ENCODE results near the gene INO80C. TPM values are rescaled to one million over a fixed set of nuclear protein-coding genes. Genes with fewer than 3 reads are reported as not detected.

The INO80C gene, protein sequence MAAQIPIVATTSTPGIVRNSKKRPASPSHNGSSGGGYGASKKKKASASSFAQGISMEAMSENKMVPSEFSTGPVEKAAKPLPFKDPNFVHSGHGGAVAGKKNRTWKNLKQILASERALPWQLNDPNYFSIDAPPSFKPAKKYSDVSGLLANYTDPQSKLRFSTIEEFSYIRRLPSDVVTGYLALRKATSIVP
- total RNA-seq (2021) (42.3 to 49.4 TPM (median 45.6 TPM) in 3 replicates), Bru-seq, nascent RNA (percentile 67 among the genes with signal in this experiment)
- long read RNA-seq, experiment 1, transcript INO80C-211 (5 exons, 408 nt) = minor isoform, 10 of 53 reads
- long read RNA-seq, experiment 1, transcript INO80C-202 (5 exons, 974 nt) = major isoform, 24 of 53 reads
- long read RNA-seq, experiment 1, partial matches to known transcripts = 0 of 53 reads
- long read RNA-seq, experiment 1, other reads (novel, unspliced or antisense) = 14 of 53 reads
- long read RNA-seq, experiment 2, transcript INO80C-202 (5 exons, 974 nt) = major isoform, 30 of 53 reads
- long read RNA-seq, experiment 2, partial matches to known transcripts = 4 of 53 reads
- long read RNA-seq, experiment 2, other reads (novel, unspliced or antisense) = 12 of 53 reads
- long read RNA-seq, experiment 3, transcript INO80C-202 (5 exons, 974 nt) = major isoform, 26 of 38 reads
- long read RNA-seq, experiment 3, partial matches to known transcripts = 0 of 38 reads
- long read RNA-seq, experiment 3, other reads (novel, unspliced or antisense) = 8 of 38 reads

DNA sequence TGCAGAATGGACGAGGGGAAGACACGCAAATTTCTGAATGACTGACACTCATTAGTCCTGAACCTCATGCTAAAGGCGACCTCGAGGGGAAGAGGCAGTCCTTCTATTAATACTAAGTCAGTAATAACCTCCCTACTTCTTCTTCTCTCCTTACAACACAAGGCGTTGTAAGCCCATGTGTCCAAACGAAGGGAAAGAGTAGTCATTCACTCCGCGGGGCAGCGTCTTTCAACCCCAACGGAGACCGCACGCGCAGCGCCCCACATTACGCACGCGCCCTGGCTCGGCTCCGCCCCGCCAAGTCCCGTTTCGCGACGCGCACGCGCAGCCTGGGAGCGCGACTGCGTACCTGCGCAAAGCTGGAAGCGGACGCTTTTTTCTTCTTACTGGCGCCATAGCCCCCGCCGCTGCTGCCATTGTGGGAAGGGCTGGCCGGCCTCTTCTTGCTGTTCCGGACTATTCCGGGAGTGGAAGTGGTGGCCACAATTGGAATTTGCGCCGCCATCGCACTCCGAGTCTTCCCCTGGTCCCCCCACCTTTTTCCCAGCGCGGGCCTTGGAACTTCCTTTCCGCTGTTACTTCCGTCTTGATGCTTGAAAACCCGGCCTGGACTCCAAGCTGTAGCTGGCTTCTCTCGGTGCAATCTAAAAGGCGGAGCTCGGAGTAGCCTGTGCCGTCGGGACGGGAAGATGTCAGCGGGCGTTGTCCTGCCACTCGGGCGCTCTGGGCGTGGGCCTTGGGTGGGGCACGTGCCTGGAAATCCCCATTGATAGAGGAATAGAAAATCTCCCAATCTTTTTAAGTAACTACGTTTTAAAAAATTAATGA is at the start of gene INO80C:
TSS of gene INO80C (minus strand) at position 591 of the 828 bp plus-strand sequence. CDS start at position 505, 86 bp downstream.
- Mint-ChIP-seq H3K27me3 (ENCODE audit: low read depth) (no peaks in the 10 kb centered on the region), H3K27ac (peak within 1 kb of the TSS; percentile 98), H3K36me3 (no peaks in the 10 kb centered on the region; the same call in 1 of the 2 replicates), H3K4me3 (peak within 1 kb of the TSS; percentile 93), H3K4me1 (peaks cover 64% of the 10 kb centered on the region), H3K9me3 (no peaks in the 10 kb centered on the region)
- POLR2A ChIA-PET = interaction anchor here (0.7 to 1.2 kb wide), 4 partner anchors 9 to 27 kb away, joined by 3 to 4 read pairs (median 3); no protein-coding TSS in a partner anchor
- ATAC-seq = peak; percentile 91
- CTCF ChIA-PET = interaction anchor here (0.8 to 1.4 kb wide), 2 partner anchors 15 to 111 kb away, joined by 3 to 5 read pairs; no protein-coding TSS in a partner anchor
- DNase-seq (ENCODE audit: low spot score) = peak; percentile 88
- TF ChIP-seq, protein P1, sequence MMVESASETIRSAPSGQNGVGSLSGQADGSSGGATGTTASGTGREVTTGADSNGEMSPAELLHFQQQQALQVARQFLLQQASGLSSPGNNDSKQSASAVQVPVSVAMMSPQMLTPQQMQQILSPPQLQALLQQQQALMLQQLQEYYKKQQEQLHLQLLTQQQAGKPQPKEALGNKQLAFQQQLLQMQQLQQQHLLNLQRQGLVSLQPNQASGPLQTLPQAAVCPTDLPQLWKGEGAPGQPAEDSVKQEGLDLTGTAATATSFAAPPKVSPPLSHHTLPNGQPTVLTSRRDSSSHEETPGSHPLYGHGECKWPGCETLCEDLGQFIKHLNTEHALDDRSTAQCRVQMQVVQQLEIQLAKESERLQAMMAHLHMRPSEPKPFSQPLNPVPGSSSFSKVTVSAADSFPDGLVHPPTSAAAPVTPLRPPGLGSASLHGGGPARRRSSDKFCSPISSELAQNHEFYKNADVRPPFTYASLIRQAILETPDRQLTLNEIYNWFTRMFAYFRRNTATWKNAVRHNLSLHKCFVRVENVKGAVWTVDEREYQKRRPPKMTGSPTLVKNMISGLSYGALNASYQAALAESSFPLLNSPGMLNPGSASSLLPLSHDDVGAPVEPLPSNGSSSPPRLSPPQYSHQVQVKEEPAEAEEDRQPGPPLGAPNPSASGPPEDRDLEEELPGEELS (CRISPR knock-in tag; IDR thresholded peaks at IDR 0.05) = no peak
- TF ChIP-seq TEAD1 (CRISPR knock-in tag; IDR thresholded peaks at IDR 0.05) = peak; percentile 80
- TF ChIP-seq, protein P2, sequence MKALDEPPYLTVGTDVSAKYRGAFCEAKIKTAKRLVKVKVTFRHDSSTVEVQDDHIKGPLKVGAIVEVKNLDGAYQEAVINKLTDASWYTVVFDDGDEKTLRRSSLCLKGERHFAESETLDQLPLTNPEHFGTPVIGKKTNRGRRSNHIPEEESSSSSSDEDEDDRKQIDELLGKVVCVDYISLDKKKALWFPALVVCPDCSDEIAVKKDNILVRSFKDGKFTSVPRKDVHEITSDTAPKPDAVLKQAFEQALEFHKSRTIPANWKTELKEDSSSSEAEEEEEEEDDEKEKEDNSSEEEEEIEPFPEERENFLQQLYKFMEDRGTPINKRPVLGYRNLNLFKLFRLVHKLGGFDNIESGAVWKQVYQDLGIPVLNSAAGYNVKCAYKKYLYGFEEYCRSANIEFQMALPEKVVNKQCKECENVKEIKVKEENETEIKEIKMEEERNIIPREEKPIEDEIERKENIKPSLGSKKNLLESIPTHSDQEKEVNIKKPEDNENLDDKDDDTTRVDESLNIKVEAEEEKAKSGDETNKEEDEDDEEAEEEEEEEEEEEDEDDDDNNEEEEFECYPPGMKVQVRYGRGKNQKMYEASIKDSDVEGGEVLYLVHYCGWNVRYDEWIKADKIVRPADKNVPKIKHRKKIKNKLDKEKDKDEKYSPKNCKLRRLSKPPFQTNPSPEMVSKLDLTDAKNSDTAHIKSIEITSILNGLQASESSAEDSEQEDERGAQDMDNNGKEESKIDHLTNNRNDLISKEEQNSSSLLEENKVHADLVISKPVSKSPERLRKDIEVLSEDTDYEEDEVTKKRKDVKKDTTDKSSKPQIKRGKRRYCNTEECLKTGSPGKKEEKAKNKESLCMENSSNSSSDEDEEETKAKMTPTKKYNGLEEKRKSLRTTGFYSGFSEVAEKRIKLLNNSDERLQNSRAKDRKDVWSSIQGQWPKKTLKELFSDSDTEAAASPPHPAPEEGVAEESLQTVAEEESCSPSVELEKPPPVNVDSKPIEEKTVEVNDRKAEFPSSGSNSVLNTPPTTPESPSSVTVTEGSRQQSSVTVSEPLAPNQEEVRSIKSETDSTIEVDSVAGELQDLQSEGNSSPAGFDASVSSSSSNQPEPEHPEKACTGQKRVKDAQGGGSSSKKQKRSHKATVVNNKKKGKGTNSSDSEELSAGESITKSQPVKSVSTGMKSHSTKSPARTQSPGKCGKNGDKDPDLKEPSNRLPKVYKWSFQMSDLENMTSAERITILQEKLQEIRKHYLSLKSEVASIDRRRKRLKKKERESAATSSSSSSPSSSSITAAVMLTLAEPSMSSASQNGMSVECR (CRISPR knock-in tag; IDR thresholded peaks at IDR 0.05; ENCODE audit: borderline replicate concordance) = peak; percentile 80
- peak; percentile 57; the same call in 1 of the 2 replicates for TF ChIP-seq FOXK1 (CRISPR knock-in tag; IDR thresholded peaks at IDR 0.05)
- peak; percentile 82 for TF ChIP-seq SMAD3 (CRISPR knock-in tag; IDR thresholded peaks at IDR 0.05; ENCODE audit: borderline replicate concordance)
- TF ChIP-seq, protein P3, sequence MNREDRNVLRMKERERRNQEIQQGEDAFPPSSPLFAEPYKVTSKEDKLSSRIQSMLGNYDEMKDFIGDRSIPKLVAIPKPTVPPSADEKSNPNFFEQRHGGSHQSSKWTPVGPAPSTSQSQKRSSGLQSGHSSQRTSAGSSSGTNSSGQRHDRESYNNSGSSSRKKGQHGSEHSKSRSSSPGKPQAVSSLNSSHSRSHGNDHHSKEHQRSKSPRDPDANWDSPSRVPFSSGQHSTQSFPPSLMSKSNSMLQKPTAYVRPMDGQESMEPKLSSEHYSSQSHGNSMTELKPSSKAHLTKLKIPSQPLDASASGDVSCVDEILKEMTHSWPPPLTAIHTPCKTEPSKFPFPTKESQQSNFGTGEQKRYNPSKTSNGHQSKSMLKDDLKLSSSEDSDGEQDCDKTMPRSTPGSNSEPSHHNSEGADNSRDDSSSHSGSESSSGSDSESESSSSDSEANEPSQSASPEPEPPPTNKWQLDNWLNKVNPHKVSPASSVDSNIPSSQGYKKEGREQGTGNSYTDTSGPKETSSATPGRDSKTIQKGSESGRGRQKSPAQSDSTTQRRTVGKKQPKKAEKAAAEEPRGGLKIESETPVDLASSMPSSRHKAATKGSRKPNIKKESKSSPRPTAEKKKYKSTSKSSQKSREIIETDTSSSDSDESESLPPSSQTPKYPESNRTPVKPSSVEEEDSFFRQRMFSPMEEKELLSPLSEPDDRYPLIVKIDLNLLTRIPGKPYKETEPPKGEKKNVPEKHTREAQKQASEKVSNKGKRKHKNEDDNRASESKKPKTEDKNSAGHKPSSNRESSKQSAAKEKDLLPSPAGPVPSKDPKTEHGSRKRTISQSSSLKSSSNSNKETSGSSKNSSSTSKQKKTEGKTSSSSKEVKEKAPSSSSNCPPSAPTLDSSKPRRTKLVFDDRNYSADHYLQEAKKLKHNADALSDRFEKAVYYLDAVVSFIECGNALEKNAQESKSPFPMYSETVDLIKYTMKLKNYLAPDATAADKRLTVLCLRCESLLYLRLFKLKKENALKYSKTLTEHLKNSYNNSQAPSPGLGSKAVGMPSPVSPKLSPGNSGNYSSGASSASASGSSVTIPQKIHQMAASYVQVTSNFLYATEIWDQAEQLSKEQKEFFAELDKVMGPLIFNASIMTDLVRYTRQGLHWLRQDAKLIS (CRISPR knock-in tag; IDR thresholded peaks at IDR 0.05; ENCODE audit: borderline replicate concordance) = peak; percentile 37; the same call in 1 of the 2 replicates
- peak; percentile 92 for TF ChIP-seq MYBL2 (CRISPR knock-in tag; IDR thresholded peaks at IDR 0.05)
- TF ChIP-seq SP1 (CRISPR knock-in tag; conservative IDR thresholded peaks at IDR 0.05) = peak; percentile 92
- peak; percentile 97 for TF ChIP-seq ETV6 (CRISPR knock-in tag; IDR thresholded peaks at IDR 0.05)
- TF ChIP-seq, protein P4, sequence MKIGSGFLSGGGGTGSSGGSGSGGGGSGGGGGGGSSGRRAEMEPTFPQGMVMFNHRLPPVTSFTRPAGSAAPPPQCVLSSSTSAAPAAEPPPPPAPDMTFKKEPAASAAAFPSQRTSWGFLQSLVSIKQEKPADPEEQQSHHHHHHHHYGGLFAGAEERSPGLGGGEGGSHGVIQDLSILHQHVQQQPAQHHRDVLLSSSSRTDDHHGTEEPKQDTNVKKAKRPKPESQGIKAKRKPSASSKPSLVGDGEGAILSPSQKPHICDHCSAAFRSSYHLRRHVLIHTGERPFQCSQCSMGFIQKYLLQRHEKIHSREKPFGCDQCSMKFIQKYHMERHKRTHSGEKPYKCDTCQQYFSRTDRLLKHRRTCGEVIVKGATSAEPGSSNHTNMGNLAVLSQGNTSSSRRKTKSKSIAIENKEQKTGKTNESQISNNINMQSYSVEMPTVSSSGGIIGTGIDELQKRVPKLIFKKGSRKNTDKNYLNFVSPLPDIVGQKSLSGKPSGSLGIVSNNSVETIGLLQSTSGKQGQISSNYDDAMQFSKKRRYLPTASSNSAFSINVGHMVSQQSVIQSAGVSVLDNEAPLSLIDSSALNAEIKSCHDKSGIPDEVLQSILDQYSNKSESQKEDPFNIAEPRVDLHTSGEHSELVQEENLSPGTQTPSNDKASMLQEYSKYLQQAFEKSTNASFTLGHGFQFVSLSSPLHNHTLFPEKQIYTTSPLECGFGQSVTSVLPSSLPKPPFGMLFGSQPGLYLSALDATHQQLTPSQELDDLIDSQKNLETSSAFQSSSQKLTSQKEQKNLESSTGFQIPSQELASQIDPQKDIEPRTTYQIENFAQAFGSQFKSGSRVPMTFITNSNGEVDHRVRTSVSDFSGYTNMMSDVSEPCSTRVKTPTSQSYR (CRISPR knock-in tag; IDR thresholded peaks at IDR 0.05) = 0 out of 2 replicates have a peak, but pooled peaks have one; percentile 33
- TF ChIP-seq TEAD4 (CRISPR knock-in tag; IDR thresholded peaks at IDR 0.05) = 0 out of 2 replicates have a peak, but pooled peaks have one; percentile 56
- TF ChIP-seq SOX15 (CRISPR knock-in tag; IDR thresholded peaks at IDR 0.05) = no peak
- peak; percentile 45; the same call in 1 of the 2 replicates for TF ChIP-seq GABPB1 (CRISPR knock-in tag; IDR thresholded peaks at IDR 0.05)
- TF ChIP-seq JUN (CRISPR knock-in tag; IDR thresholded peaks at IDR 0.05) = peak; percentile 64; the same call in 1 of the 2 replicates
- TF ChIP-seq, protein P5, sequence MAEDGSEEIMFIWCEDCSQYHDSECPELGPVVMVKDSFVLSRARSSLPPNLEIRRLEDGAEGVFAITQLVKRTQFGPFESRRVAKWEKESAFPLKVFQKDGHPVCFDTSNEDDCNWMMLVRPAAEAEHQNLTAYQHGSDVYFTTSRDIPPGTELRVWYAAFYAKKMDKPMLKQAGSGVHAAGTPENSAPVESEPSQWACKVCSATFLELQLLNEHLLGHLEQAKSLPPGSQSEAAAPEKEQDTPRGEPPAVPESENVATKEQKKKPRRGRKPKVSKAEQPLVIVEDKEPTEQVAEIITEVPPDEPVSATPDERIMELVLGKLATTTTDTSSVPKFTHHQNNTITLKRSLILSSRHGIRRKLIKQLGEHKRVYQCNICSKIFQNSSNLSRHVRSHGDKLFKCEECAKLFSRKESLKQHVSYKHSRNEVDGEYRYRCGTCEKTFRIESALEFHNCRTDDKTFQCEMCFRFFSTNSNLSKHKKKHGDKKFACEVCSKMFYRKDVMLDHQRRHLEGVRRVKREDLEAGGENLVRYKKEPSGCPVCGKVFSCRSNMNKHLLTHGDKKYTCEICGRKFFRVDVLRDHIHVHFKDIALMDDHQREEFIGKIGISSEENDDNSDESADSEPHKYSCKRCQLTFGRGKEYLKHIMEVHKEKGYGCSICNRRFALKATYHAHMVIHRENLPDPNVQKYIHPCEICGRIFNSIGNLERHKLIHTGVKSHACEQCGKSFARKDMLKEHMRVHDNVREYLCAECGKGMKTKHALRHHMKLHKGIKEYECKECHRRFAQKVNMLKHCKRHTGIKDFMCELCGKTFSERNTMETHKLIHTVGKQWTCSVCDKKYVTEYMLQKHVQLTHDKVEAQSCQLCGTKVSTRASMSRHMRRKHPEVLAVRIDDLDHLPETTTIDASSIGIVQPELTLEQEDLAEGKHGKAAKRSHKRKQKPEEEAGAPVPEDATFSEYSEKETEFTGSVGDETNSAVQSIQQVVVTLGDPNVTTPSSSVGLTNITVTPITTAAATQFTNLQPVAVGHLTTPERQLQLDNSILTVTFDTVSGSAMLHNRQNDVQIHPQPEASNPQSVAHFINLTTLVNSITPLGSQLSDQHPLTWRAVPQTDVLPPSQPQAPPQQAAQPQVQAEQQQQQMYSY (CRISPR knock-in tag; IDR thresholded peaks at IDR 0.05) = peak; percentile 100
- TF ChIP-seq ZBTB21 (CRISPR knock-in tag; IDR thresholded peaks at IDR 0.05; ENCODE audit: borderline replicate concordance) = 0 out of 2 replicates have a peak, but pooled peaks have one; percentile 13

All from WTC11 (cell line).